Sigmoid colon (tissue), 7 donors: ENCODE data around the gene TSPAN17. TPM values are rescaled to one million over a fixed set of nuclear protein-coding genes. Genes with fewer than 3 reads are reported as not detected.

Experiments used
- DNase-seq: peaks from one replicate; pipeline ENCODE4 v3.0.0-alpha.2; 2019
- H3K27ac ChIP-seq, 4 donors: fragments of 200-600 bp; sonication (generic); one replicate each; pipeline ENCODE4 v1.5.1; 2016 to 2019; ENCODE audit warnings: mild to moderate bottlenecking in 1 of 4
- H3K27me3 ChIP-seq, 3 donors: fragments of 200-600 bp; sonication (generic); one replicate each; pipeline ENCODE4 v1.5.1; 2019; ENCODE audit warnings: mild to moderate bottlenecking in 1 of 3
- H3K36me3 ChIP-seq, 4 donors: fragments of 200-600 bp; sonication (generic); one replicate each; pipeline ENCODE4 v1.5.1; 2016 to 2019
- H3K4me1 ChIP-seq, 4 donors: fragments of 200-600 bp; sonication (generic); one replicate each; pipeline ENCODE4 v1.5.1; 2017 to 2019
- H3K4me3 ChIP-seq, 4 donors: fragments of 200-600 bp; sonication (generic); one replicate each; pipeline ENCODE4 v1.5.1; 2017 to 2019; ENCODE audit warnings: mild to moderate bottlenecking in 2 of 4, moderate library complexity in 1 of 4
- H3K9me3 ChIP-seq, 4 donors: fragments of 200-600 bp in 3 of 4; sonication (generic) in 3 of 4; one replicate each; pipeline versions ENCODE4 v1.5.1 to v1.6.1; 2013 to 2019
- EP300 ChIP-seq, 4 donors: sonication (generic); formaldehyde crosslinking; IDR thresholded peaks; one replicate each; pipeline ENCODE4 v1.6.1; 2017; ENCODE audit warnings: antibody characterized with exemption in 4 of 4
- POLR2A ChIP-seq, 2 donors: fragments of 450-650 bp; IDR thresholded peaks; one replicate each; pipeline ENCODE4 v1.6.1; 2016; ENCODE audit warnings: antibody characterized with exemption in 2 of 2, mild to moderate bottlenecking in 2 of 2, moderate library complexity in 2 of 2
- POLR2AphosphoS5 ChIP-seq, 4 donors: sonication (generic); formaldehyde crosslinking; IDR thresholded peaks; one replicate each; pipeline ENCODE4 v1.6.1; 2017; ENCODE audit warnings: antibody characterized with exemption in 4 of 4
- WGBS, 2 donors: extraction: QIAGEN DNeasy Blood & Tissue Kit; methylation state at CpG; one replicate each; pipeline ENCODE4 v1.1.7; 2013; 5-methylcytosine and 5-hydroxymethylcytosine counted together
- intact Hi-C: fragments of 100-400 bp; cut with DNase I; formaldehyde crosslinking; loops from one replicate; pipeline ENCODE4 v1.15.1; 2023
- polyA plus RNA-seq, 3 donors: library from polyadenylated mRNA; stranded (reverse); fragments of 200-250 nt; gene quantifications; one replicate each; pipeline ENCODE4 v1.2.3, GENCODE V29; 2013
- total RNA-seq, 4 donors: library from RNA; depleted of rRNA; stranded (reverse); fragments of >200 nt; gene quantifications; one replicate each; pipeline ENCODE4 v1.1.0, GENCODE V29; 2016
- TF ChIP-seq, protein P1 (sequence below), 4 experiments: fragments of 450-650 bp in 3 of 4; fragments of 200-600 bp in 1 of 4; IDR thresholded peaks; one replicate each; pipeline ENCODE4 v1.5.1; 2016 to 2019; ENCODE audit warnings: antibody characterized with exemption in 4 of 4, mild to moderate bottlenecking in 3 of 4, moderate library complexity in 2 of 4
- donor health status: healthy with polysubstance abuse.
- donor health status: Bipolar disorder and iron deficiency.
- donor health status: healthy.

TSPAN17 gene
- total and polyA plus RNA-seq, 7 donors, result 7.4 to 37.7 (median 21.7) TPM

- H3K4me3 ChIP-seq, result no peak overlapping the region
- H3K9me3 ChIP-seq, result no peaks in the 10 kb centered on the region
- intact Hi-C loops, result no loop called here
- WGBS, 2 donors, result 9 to 13% methylated on average over 34 of the region's 34 CpGs
- no peak for DNase-seq
- peaks cover 0 to 17% (median 15%) of the 10 kb centered on the region in 4 donors for H3K4me1 ChIP-seq
- no peaks in the 10 kb centered on the region for H3K36me3 ChIP-seq
- peaks cover 32 to 87% (median 55%) of the 10 kb centered on the region in 3 donors for H3K27me3 ChIP-seq
- H3K27ac ChIP-seq, result no peak overlapping the region
- TF ChIP-seq POLR2AphosphoS5 (IDR thresholded peaks at IDR 0.05) (no peak), POLR2A (IDR thresholded peaks at IDR 0.05) (no peak), EP300 (IDR thresholded peaks at IDR 0.05) (no peak)
- TF ChIP-seq, protein P1, sequence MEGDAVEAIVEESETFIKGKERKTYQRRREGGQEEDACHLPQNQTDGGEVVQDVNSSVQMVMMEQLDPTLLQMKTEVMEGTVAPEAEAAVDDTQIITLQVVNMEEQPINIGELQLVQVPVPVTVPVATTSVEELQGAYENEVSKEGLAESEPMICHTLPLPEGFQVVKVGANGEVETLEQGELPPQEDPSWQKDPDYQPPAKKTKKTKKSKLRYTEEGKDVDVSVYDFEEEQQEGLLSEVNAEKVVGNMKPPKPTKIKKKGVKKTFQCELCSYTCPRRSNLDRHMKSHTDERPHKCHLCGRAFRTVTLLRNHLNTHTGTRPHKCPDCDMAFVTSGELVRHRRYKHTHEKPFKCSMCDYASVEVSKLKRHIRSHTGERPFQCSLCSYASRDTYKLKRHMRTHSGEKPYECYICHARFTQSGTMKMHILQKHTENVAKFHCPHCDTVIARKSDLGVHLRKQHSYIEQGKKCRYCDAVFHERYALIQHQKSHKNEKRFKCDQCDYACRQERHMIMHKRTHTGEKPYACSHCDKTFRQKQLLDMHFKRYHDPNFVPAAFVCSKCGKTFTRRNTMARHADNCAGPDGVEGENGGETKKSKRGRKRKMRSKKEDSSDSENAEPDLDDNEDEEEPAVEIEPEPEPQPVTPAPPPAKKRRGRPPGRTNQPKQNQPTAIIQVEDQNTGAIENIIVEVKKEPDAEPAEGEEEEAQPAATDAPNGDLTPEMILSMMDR (IDR thresholded peaks at IDR 0.05), result no peak
Measured at GRCh38 chr5:176629317-176629852, 17.9 kb upstream of the TSPAN17 start.

DNA sequence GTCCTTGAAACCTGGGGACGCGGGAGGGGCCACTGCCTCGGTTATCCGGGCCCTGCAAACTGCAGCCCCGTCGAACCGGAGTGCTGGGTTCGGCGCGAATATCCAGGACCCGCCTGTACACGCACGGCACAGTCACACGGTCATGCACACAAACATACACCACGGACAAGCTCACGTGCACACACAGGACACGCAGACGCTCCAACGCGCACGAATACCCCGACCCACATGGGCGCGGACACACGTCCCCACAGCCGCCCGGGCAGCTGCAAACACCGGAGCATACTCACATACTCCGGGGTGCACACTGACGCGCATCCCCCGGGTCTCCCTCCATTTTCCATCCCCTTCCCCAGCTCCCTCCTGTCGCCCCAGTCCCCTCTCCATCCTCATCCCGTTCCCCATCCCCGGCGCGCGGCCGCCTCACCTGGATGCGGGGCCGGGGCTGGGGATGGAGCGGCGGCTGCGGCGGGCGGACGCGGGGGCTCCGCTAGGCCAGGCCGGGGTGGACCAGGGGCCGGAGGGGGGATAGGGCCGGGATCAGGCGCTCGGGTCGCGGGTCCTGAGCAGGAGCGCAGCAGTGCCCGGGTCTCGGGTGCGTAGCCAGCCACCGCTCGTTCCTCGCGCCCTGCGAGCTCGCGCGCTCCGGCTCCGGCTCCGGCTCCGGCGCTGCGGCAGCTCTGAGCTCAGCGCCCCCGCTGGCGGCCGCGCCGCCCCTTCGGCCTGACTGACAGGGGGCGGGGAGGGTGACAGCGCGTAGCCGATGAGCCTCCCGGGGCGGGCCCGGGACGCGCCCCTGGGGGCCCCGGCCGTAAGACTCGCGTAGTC lies 17.2 kb upstream of the TSPAN17 start, which contains the start of the genes EIF4E1B and SNCB:
Gene EIF4E1B (plus strand): TSS at position 823 of the 828 bp plus-strand sequence. CDS start 12,113 bp downstream, outside the sequence.
Gene SNCB (minus strand): TSS at position 682 of the 828 bp plus-strand sequence. CDS start 880 bp downstream, outside the sequence.
- no peak within 1 kb of the TSS for H3K27ac ChIP-seq

GRCh38 chr5:176630681-176631222 lies 16.5 kb upstream of the TSPAN17 start:
- no peak overlapping the region for H3K27ac ChIP-seq
- 5 to 7% methylated on average over 20 of the region's 20 CpGs for WGBS, 2 donors

More for the DNA sequence above, 17.2 kb upstream of the TSPAN17 start, which contains the start of the genes EIF4E1B and SNCB:
- TF ChIP-seq, protein P1 (IDR thresholded peaks at IDR 0.05), result no peak
- TF ChIP-seq POLR2AphosphoS5 (IDR thresholded peaks at IDR 0.05), result no peak
- no peak for TF ChIP-seq EP300 (IDR thresholded peaks at IDR 0.05)
- TF ChIP-seq POLR2A (IDR thresholded peaks at IDR 0.05), result no peak
- H3K4me1 ChIP-seq, result peaks cover 0 to 17% (median 15%) of the 10 kb centered on the region in 4 donors
- no peaks in the 10 kb centered on the region for H3K36me3 ChIP-seq
- intact Hi-C loops, result no loop called here
- WGBS, 2 donors, result 1 to 2% methylated on average over 94 of the region's 94 CpGs
- H3K9me3 ChIP-seq, result no peaks in the 10 kb centered on the region
- H3K27me3 ChIP-seq, result peaks cover 32 to 80% (median 51%) of the 10 kb centered on the region in 3 donors
- peak within 1 kb of the TSS in 3 of 4 donors; percentile 21 to 46 (median 42) for H3K4me3 ChIP-seq
- DNase-seq, result no peak

More at GRCh38 chr5:176630681-176631222, 16.5 kb upstream of the TSPAN17 start:
- H3K9me3 ChIP-seq, result no peaks in the 10 kb centered on the region
- TF ChIP-seq POLR2A (IDR thresholded peaks at IDR 0.05) (no peak), POLR2AphosphoS5 (IDR thresholded peaks at IDR 0.05) (no peak), EP300 (IDR thresholded peaks at IDR 0.05) (no peak)
- TF ChIP-seq, protein P1 (IDR thresholded peaks at IDR 0.05), result no peak
- peak overlapping the region in 3 of 4 donors; percentile 21 to 46 (median 42) for H3K4me3 ChIP-seq
- peaks cover 0 to 17% (median 15%) of the 10 kb centered on the region in 4 donors for H3K4me1 ChIP-seq
- H3K27me3 ChIP-seq, result peaks cover 32 to 74% (median 46%) of the 10 kb centered on the region in 3 donors
- no peak for DNase-seq
- intact Hi-C loops, result no loop called here
- no peaks in the 10 kb centered on the region for H3K36me3 ChIP-seq
